SK-N-SH (cell line): ENCODE data around the gene MAN1B1. TPM values are rescaled to one million over a fixed set of nuclear protein-coding genes. Genes with fewer than 3 reads are reported as not detected.

Source experiments
- CTCF ChIA-PET: fragments of 300-600, 350-600 bp; formaldehyde crosslinking; extraction: SDS; loops from one replicate; lab custom pipeline; 2021; lab: Yijun Ruan, JAX
- POLR2A ChIA-PET: fragments of 350-600 bp; sonication (Branson Sonifier 250); formaldehyde crosslinking; extraction: SDS; loops from one replicate; lab custom pipeline; 2020; ENCODE audit warnings: antibody characterized with exemption, inconsistent platforms; lab: Yijun Ruan, JAX
- DNase-seq: peaks from one replicate; pipeline ENCODE4 v3.0.0; 2012
- H2AFZ ChIP-seq: fragments of 200-600 bp; sonication (generic); 2 replicates; pipeline ENCODE4 v1.8.1; 2016; ENCODE audit warnings: antibody characterized with exemption, mild to moderate bottlenecking, low read depth
- H3F3A ChIP-seq: fragments of 200-600 bp; sonication (generic); replicated peaks from 2 replicates; pipeline ENCODE3; 2016; ENCODE audit warnings: antibody characterized with exemption, mild to moderate bottlenecking; ENCODE audit not compliant: insufficient read depth
- H3K27ac ChIP-seq, 2 experiments: fragments of 200-500 bp in 1 of 2; fragments of 200-600 bp in 1 of 2; sonication (Bioruptor generic) in 1 of 2; sonication (generic), shearing (Covaris generic) in 1 of 2; 2 replicates each; pipeline versions ENCODE4 v1.5.1 to v1.6.1; 2014 to 2016; ENCODE audit warnings: low read depth in 2 of 2, inconsistent platforms in 1 of 2, low read length in 1 of 2, mild to moderate bottlenecking in 1 of 2, mixed read lengths in 1 of 2
- H3K27me3 ChIP-seq: fragments of 200-600 bp; sonication (generic), shearing (Covaris generic); 2 replicates; pipeline ENCODE4 v1.6.1; 2016; ENCODE audit warnings: mixed run types; ENCODE audit not compliant: insufficient read depth
- H3K36me3 ChIP-seq, 2 experiments: fragments of 200-500 bp in 1 of 2; fragments of 200-600 bp in 1 of 2; sonication (Bioruptor generic) in 1 of 2; sonication (generic) in 1 of 2; replicated peaks in 1 of 2; 2 replicates each; pipeline versions ENCODE3 to v1.5.1; 2014 to 2016; ENCODE audit warnings: low read length in 1 of 2, mild to moderate bottlenecking in 1 of 2; ENCODE audit not compliant: insufficient read depth in 2 of 2, control insufficient read depth in 1 of 2
- H3K4me1 ChIP-seq, 2 experiments: fragments of 200-500 bp in 1 of 2; fragments of 200-600 bp in 1 of 2; sonication (Bioruptor generic) in 1 of 2; sonication (generic), shearing (Covaris generic) in 1 of 2; 2 replicates each; pipeline versions ENCODE4 v1.5.1 to v1.6.1; 2014 to 2016; ENCODE audit warnings: low read depth in 1 of 2, low read length in 1 of 2, mixed run types in 1 of 2; ENCODE audit not compliant: insufficient read depth in 2 of 2, control insufficient read depth in 1 of 2
- H3K4me2 ChIP-seq: fragments of 200-600 bp; sonication (generic), shearing (Covaris generic); 2 replicates; pipeline ENCODE4 v1.6.1; 2017; ENCODE audit warnings: mixed run types
- H3K4me3 ChIP-seq, 2 experiments: fragments of 200-500 bp in 1 of 2; fragments of 200-600 bp in 1 of 2; sonication (Bioruptor generic) in 1 of 2; sonication (generic), shearing (Covaris generic) in 1 of 2; 2 replicates each; pipeline versions ENCODE4 v1.5.1 to v1.8.1; 2014 to 2016; ENCODE audit warnings: low read depth in 2 of 2, inconsistent platforms in 1 of 2, low read length in 1 of 2, mild to moderate bottlenecking in 1 of 2, mixed read lengths in 1 of 2, moderate library complexity in 1 of 2
- H3K79me2 ChIP-seq: fragments of 200-600 bp; sonication (generic); 2 replicates; pipeline ENCODE4 v1.8.1; 2017; ENCODE audit warnings: mild to moderate bottlenecking; ENCODE audit not compliant: insufficient read depth
- H3K9ac ChIP-seq: fragments of 200-600 bp; sonication (generic); 2 replicates; pipeline ENCODE4 v1.6.1; 2017; ENCODE audit warnings: mixed run types
- H3K9me2 ChIP-seq: fragments of 200-600 bp; sonication (generic); 2 replicates; pipeline ENCODE4 v1.6.1; 2017; ENCODE audit warnings: mixed run types
- H3K9me3 ChIP-seq: fragments of 200-600 bp; sonication (generic); 2 replicates; pipeline ENCODE4 v1.6.1; 2017; ENCODE audit warnings: mixed run types, mild to moderate bottlenecking, moderate library complexity
- H4K20me1 ChIP-seq: fragments of 200-600 bp; sonication (generic); 2 replicates; pipeline ENCODE4 v1.6.1; 2017; ENCODE audit warnings: mild to moderate bottlenecking, mixed run types; ENCODE audit not compliant: insufficient read depth
- EZH2phosphoT487 ChIP-seq: fragments of 200-600 bp; sonication (generic); IDR thresholded peaks from 2 replicates; pipeline ENCODE4 v1.6.1; 2017; ENCODE audit warnings: low read depth, mixed run types, mild to moderate bottlenecking, antibody characterized with exemption, moderate library complexity, borderline replicate concordance
- FOSL2 ChIP-seq: IDR thresholded peaks from 2 replicates; pipeline ENCODE4 v1.4.0; 2012; ENCODE audit warnings: low read depth, mild to moderate bottlenecking, moderate library complexity, borderline replicate concordance
- GABPA ChIP-seq: IDR thresholded peaks from 2 replicates; pipeline ENCODE4 v1.4.0; 2012; ENCODE audit warnings: low read depth, mild to moderate bottlenecking
- MXI1 ChIP-seq: IDR thresholded peaks from 2 replicates; pipeline ENCODE4 v1.6.1; 2012; ENCODE audit warnings: mild to moderate bottlenecking, low read depth, low read length, improper control_type of control experiment
- RCOR1 ChIP-seq: fragments of 150-350 bp; IDR thresholded peaks from 2 replicates; pipeline ENCODE4 v1.6.1; 2017; ENCODE audit warnings: antibody characterized with exemption, low read length
- RXRA ChIP-seq: IDR thresholded peaks from 2 replicates; pipeline ENCODE4 v1.4.0; 2012; ENCODE audit warnings: low read depth, mild to moderate bottlenecking, borderline replicate concordance
- TAF1 ChIP-seq: IDR thresholded peaks from 2 replicates; pipeline ENCODE4 v1.6.1; 2012; ENCODE audit warnings: low read depth, mild to moderate bottlenecking, low read length, moderate library complexity, borderline replicate concordance
- TCF12 ChIP-seq: IDR thresholded peaks from 2 replicates; pipeline ENCODE4 v1.4.0; 2012
- WGBS: methylation state at CpG from one replicate; pipeline ENCODE4 v1.1.6; 2017; ENCODE audit warnings: low lambda C conversion rate; 5-methylcytosine and 5-hydroxymethylcytosine counted together
- polyA plus RNA-seq, 3 experiments: library from polyadenylated mRNA; depleted of rRNA; stranded (reverse); fragments of >200 nt; gene quantifications; 2 replicates each; pipeline ENCODE4 v1.2.3, GENCODE V29; 2012
- TF ChIP-seq, protein P1 (sequence below): fragments of 200-600 bp; sonication (generic); IDR thresholded peaks from 2 replicates; pipeline ENCODE4 v1.6.1; 2017; ENCODE audit warnings: antibody characterized with exemption, mild to moderate bottlenecking, moderate library complexity
- TF ChIP-seq, protein P2 (sequence below): IDR thresholded peaks from 2 replicates; pipeline ENCODE4 v1.4.0; 2012; ENCODE audit warnings: low read depth, borderline replicate concordance
- TF ChIP-seq, protein P3 (sequence below): fragments of 150-350 bp; IDR thresholded peaks from 2 replicates; pipeline ENCODE4 v1.6.1; 2017; ENCODE audit warnings: antibody characterized with exemption, low read length, low read depth, borderline replicate concordance
- TF ChIP-seq, protein P4 (sequence below): IDR thresholded peaks from 2 replicates; pipeline ENCODE4 v1.4.0; 2012; ENCODE audit warnings: low read depth

The MAN1B1 gene
- polyA plus RNA-seq, 1 of the 3 experiments (the other 2 are of a cell fraction): 57.8 TPM

DNA sequence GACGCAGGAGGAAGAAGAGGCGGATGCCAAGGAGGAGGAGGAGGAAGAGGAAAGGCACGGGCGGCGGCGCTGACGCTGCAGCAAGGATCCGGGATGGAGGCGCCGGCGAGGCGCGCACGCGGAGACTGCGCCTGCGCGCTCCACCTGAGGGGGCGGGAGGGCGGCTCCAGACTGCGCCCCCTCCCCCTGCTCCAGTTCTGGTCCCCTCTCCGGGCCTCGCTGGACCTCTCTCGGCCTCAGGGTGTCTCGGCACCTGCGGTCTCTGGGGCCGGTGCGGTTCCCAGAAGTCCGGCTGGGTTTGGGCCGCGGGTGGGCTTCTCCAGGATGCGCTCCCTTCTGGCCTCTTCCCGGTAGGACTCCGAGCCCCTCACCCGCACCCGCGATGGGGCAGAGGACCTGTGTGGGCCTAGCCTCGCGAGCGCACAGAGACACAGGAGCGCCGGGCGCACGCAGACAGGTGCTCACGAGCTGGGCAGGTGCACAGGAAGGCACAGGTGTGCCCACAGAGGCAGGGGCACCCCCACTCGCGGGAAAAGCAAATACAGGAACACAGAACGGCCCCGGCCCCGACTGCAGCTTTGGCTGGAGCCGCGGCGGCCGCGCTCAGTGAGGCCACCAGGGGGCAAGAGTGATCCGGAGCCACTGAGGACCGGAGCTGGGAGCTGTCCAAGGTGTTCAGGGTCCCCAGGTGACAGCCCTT, 40.5 kb upstream of the MAN1B1 start, which contains the start of gene NPDC1 (continued):
- TF ChIP-seq, protein P1, sequence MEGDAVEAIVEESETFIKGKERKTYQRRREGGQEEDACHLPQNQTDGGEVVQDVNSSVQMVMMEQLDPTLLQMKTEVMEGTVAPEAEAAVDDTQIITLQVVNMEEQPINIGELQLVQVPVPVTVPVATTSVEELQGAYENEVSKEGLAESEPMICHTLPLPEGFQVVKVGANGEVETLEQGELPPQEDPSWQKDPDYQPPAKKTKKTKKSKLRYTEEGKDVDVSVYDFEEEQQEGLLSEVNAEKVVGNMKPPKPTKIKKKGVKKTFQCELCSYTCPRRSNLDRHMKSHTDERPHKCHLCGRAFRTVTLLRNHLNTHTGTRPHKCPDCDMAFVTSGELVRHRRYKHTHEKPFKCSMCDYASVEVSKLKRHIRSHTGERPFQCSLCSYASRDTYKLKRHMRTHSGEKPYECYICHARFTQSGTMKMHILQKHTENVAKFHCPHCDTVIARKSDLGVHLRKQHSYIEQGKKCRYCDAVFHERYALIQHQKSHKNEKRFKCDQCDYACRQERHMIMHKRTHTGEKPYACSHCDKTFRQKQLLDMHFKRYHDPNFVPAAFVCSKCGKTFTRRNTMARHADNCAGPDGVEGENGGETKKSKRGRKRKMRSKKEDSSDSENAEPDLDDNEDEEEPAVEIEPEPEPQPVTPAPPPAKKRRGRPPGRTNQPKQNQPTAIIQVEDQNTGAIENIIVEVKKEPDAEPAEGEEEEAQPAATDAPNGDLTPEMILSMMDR: peak; percentile 87
- TF ChIP-seq MXI1: peak; percentile 13; the same call in 1 of the 2 replicates
- no peak for TF ChIP-seq GABPA
- TF ChIP-seq, protein P2, sequence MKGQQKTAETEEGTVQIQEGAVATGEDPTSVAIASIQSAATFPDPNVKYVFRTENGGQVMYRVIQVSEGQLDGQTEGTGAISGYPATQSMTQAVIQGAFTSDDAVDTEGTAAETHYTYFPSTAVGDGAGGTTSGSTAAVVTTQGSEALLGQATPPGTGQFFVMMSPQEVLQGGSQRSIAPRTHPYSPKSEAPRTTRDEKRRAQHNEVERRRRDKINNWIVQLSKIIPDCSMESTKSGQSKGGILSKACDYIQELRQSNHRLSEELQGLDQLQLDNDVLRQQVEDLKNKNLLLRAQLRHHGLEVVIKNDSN: no peak
- TF ChIP-seq, protein P3, sequence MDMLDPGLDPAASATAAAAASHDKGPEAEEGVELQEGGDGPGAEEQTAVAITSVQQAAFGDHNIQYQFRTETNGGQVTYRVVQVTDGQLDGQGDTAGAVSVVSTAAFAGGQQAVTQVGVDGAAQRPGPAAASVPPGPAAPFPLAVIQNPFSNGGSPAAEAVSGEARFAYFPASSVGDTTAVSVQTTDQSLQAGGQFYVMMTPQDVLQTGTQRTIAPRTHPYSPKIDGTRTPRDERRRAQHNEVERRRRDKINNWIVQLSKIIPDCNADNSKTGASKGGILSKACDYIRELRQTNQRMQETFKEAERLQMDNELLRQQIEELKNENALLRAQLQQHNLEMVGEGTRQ: no peak
- no peak for TF ChIP-seq TAF1
- no peak for TF ChIP-seq TCF12

DNA sequence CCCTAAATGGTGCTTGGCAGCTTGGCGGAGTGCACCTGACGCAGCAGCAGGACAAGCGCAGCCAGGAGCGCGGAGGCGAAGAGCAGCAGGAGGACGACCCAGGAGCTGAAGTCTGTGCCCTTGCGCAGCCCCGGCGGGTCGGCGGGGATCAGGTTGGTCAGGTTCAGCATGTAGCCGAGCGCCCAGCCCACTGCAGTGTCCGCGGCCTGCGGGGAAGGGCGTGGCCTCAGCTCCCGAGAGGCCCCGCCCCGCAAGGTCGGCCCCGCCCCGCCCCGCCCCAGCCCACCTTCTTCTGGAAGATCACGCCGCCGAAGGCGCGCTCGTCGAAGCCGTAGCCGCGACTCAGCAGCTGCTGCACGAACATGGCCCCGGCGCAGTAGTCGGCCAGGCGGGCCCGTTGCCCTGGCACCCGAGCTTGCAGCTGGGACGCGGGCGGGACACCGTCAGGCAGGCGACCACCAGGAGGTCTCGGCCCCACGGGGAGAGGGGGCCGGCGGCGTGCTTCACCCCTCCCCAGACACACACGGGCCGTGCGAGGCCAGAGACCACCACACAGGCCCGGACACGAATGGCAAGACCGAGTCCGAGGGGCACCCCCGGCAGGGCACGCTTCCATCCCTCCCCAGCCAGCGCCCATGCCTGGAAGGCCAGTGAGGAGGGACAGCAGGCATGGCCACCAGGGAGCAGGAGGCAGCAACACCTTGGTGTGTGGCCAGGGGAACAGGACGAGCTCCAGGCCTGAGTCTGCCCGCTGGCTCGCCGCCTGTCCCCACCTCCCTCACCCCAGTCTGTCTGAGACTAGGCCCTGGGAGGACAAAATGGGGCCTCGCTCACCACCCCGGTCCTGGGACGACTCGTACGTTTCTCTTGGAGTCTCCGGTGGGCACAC, 37.9 kb upstream of the MAN1B1 start:
- no peak overlapping the region for H3K4me2 ChIP-seq
- POLR2A ChIA-PET: no interaction called here
- H3K9me3 ChIP-seq: no peaks in the 10 kb centered on the region
- peaks cover 17% of the 10 kb centered on the region for H4K20me1 ChIP-seq
- H3K27ac ChIP-seq: no peak overlapping the region
- TF ChIP-seq TCF12 (no peak), RXRA (no peak), RCOR1 (no peak), EZH2phosphoT487 (no peak), FOSL2 (no peak)
- TF ChIP-seq, protein P4, sequence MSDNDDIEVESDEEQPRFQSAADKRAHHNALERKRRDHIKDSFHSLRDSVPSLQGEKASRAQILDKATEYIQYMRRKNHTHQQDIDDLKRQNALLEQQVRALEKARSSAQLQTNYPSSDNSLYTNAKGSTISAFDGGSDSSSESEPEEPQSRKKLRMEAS: no peak
- TF ChIP-seq, all 33 proteins: peak for 0
- no peak overlapping the region for H3K4me3 ChIP-seq
- H3K79me2 ChIP-seq: no peaks in the 10 kb centered on the region
- WGBS: 53% methylated on average over 14 of the region's 72 CpGs
- no peak overlapping the region for H2AFZ ChIP-seq
- H3K36me3 ChIP-seq: no peaks in the 10 kb centered on the region
- CTCF ChIA-PET: interaction anchor here (0.6 to 19.8 kb wide), 29 partner anchors 8 to 262 kb away, joined by 3 to 803 read pairs (median 4); partner anchors contain the start of genes ABCA2, FUT7, LCN12 and MAN1B1
- H3K9ac ChIP-seq: no peak overlapping the region
- H3K9me2 ChIP-seq: no peaks in the 10 kb centered on the region
- peak; percentile 68 for DNase-seq
- peaks cover 3% of the 10 kb centered on the region for H3F3A ChIP-seq
- H3K27me3 ChIP-seq: 0 out of 2 replicates have a peak, but pooled peaks cover 5% of the 10 kb centered on the region
- H3K4me1 ChIP-seq: peaks cover 8 to 21% of the 10 kb centered on the region in 2 experiments; a peak in 2 of 4 replicates
